GM19240 (cell line): ENCODE results near the gene ESPN.

Experiments used
- DNase-seq: peaks from one replicate; pipeline ENCODE4 v3.0.0; 2011; ENCODE audit warnings: low spot score; ENCODE audit not compliant: insufficient read length

ESPN gene

GRCh38 chr1:6495540-6496364 is 71.2 kb downstream of the ESPN start:
- no peak for DNase-seq

GRCh38 chr1:6496365-6496721 is 71.8 kb downstream of the ESPN start:
- DNase-seq, result no peak

DNA sequence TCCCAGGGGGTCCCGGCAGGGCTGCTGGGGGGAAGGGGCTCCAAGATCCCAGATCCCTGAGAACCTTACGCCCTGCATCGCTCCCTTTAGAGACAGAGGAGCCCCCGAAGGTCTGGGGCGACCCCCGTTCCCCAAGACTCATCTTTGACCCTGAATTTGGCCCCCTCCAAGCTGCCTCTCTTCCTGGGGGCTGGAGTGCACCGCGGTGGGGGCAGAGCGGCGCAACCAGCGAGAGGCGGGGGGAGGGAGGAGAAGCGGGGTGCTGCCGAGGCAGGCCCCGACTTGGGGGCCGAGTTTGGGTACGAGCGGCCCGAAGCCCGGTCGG is 72.3 kb downstream of the ESPN start:
- no peak for DNase-seq

- DNase-seq, result no peak
Observed at GRCh38 chr1:6497215-6497866, 72.8 kb downstream of the ESPN start.

DNA sequence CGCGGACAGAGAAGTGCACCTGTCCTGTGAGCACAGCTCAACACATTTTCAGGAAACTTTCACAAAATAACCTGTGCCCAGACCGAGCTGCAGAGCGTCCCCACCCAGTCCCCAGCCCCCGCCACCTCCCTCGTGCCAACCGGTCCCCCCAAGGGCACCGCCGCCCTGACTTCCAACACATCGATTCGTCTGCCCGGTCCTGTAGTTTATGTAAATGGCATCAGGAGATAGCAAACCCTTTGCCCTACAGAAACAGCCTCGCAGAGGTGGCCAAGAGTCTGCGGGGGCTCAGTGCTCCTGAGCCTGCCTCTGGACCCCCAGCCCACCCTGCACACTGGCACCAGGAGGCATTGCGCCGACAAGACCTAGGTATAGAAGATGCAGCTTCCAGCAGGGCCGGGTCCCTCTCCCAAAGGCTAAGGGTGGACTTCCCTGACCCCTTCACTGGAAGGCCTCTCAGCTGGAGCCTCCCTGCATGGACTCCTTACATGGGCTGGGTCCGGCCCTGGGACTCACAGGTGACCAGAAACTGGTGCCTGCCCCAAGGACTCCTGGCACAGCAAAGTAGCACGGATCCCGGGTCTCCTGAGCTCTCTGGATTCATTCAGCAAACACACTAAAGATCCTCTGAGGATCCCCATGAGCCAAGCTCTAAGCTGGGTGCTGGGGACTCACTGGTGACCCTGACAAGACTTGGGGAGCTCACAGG is 73.4 kb downstream of the ESPN start:
- DNase-seq, result no peak

DNA sequence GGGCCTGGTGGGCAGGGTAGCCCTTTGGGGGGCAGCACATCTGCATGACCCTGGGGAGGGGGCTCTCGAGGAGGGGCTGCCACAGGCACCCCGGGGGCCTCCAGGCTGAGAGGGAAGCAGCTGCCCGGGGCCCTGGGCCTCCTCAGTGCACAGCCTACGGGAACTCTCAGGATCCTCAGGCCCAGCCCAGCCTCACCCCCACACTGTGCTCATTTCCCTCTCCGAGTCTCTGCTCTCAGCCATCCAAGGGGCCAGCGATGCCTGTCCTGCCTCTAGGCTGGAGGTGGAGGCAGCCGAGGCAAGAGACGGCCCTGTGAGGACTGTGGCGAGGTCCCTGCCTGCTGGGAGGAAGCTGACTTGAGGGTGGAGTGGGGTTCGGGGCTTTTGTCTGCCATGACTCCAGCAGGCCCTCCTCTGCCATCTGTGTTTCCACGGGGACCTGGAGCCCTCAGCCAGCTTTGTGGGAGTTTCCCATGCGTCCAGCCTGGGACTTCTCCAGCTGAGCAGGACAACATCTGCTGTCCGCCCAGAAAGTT is 74.1 kb downstream of the ESPN start:
- DNase-seq, result no peak

DNA sequence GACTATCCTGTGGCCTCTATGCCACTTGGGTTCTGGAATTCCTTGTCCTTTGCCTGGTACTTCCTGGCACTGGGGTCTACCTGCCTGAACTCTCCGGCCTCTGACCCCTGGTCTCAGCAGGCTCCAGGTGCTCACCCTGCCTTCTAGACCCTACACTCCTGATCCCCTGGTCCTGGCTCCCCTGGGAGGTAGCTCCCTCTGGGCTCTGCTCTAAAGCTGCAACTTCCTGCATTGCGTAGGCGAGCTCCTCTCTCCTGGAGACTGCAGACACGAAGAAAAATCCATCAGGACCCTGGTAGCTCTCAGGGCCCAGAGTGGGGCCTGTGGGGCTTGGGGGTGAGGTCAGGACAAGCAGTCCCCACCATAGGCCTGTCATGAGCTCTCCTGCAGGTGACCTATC is 74.7 kb downstream of the ESPN start:
- DNase-seq, result no peak

- no peak for DNase-seq
Observed at GRCh38 chr1:6500544-6501278, 76.1 kb downstream of the ESPN start.

DNA sequence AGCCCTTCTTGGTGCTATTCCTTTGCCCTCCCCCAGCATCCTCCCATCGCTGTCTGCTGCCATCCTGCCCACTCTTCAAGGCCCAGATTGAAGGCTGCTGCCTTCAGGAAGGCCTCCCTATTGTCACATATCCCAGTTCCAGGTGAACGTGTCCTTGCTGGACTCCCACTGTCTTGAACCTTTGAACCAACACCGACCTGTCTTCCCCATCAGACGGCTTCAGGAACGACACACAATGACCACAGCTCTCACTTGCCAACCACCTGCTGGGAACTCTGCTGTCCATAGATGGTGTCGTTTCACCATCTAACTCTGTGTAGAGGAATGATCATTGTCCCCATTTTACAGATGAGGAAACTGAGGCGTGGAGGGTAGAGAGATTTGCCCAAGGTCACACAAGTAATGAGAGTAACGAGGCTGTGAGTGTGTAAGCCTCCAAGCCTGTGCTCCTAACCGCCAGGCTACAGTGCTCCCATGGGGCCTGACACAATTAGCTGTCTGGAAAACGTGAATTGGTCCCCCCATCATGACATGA is 76.8 kb downstream of the ESPN start:
- DNase-seq, result no peak

DNA sequence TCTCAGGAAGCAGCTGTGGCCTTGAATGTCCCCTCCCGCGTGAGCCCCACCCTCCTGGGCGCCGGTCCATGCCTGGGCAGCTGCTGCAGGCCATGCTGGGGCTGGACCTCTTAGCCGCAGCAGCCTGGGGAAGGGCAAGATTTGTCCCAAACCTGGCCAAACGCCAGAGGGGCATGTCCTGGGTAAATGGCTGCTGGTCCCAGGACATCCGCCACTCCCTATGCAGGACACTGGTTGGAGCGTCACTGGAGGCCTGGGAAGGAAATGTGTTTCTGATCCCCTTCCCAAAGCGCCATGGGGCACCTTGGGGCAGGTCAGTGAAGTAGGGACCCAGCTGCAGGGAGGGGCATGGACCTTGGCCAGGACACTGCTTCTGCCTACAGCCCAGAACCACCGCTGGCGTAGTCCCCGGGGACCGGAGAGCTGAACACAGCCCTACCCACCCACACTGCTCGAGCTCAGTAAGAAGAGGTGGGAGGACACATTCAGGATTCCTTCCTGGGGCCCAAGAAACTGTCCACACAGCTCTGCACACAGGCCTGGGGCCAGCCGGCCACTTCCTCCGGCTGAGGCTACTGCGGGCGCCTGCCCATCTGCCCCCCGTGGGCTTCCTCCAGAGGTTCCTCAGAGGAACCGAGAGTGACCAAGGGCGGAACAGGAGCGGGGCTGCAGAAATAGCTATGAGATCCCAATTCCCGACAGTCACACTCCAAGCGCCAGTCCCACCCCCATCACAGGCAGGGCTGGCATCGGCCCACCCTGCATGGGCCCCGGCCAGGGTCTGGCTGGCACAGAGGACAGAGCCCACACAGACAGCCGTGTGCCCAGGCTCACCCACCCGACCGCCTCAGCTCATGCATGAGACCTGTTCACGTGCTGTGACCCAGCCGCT is 77.7 kb downstream of the ESPN start:
- DNase-seq, result no peak

DNA sequence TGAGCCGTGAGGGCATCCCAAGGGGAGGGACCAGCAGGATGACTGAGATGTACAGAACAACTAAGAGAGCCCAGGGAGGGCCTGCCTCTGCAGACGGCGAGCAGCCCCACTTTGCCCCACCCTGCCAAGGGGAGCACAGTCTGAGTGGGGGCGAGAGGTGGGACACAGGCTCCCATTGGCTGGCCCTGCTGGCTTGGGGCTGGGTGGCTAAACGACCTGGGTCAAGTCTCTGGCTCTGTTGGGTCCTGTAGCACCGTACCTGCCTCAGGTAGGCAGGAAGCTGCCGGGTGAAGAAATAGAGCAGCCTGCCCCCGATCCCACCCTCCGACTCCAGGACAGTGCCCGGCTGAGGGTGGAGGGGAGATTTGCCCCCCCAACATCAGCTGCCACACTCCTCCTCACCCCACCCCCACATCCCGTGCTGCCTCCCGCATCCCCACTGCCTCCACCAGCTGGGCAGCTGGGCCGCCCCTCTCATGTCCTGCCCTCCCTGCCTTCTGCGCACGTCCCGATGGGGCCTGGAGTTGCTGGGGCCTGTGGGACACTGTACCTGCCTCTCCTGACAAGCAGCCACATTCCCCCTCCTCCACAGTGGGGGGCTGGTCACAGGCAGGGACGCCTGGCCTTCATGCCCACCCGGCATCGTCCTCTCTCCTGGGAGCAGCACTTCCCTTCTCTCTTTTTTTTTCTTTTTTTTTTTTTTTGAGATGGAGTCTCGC is 79.5 kb downstream of the ESPN start:
- no peak for DNase-seq

DNA sequence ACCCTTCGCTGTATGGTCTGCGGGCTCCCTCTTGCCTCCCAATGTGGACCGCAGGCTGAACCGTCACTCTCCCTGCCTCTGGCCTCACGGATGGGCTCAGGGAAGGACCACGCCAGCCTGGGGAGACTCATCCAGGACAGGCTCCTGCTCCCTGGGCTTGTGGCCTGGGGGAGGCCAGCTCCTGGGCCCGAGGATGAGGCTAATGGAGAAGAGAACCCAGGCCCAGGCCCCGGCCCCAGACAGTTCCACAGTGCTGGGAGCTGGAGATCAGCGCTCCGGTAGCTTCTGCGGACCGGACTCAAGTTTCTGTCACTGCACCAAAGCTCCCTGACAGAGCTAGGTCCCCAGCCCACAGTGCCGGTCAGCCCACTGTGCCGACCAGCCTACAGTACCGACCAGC is 80.3 kb downstream of the ESPN start:
- DNase-seq, result no peak

- DNase-seq, result no peak
Observed at GRCh38 chr1:6505367-6506209, 81.0 kb downstream of the ESPN start.

DNA sequence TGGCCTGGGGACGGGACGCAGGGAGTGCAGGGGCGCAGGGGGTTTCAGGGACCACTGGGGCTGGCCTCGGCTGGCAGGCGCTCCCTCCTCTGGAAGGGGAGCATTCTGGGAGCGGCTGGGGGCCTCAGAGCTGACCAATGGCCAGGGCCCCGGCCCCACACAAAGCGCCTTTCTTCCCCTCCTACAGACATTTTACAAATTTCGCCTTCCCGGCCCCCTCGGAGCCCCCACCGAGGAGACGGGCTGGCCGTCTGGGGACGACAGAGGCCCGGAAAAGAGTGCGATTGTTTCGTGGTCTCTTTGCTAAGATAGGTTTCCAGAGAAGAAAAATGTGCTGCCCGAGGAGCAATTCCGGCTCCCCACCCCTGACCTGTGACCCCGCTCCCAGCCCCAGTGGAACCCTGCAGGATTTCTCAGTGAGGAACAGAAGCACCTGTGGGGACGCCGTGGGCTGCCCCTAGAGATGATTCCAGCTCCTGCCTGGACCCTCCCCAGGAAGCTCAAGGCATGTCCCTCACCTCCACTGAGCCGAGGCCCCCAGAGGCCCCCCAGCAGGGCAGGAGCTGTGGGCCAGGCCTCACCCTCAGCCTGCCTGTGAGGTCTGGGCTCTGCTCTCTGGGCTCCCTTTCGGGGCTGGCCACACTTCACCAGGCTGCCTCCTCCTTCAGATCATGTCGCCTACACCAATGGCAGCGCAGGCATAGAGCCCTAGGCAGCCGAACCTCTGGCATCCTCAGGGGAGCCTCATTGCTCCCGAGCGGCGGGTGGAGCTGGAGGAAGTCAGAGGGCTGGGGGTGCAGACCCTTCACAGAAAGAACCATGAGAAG is 81.8 kb downstream of the ESPN start:
- DNase-seq, result no peak

GRCh38 chr1:6507037-6507428 is 82.5 kb downstream of the ESPN start:
- no peak for DNase-seq

- no peak for DNase-seq
Observed at GRCh38 chr1:6507461-6507911, 82.9 kb downstream of the ESPN start.

DNA sequence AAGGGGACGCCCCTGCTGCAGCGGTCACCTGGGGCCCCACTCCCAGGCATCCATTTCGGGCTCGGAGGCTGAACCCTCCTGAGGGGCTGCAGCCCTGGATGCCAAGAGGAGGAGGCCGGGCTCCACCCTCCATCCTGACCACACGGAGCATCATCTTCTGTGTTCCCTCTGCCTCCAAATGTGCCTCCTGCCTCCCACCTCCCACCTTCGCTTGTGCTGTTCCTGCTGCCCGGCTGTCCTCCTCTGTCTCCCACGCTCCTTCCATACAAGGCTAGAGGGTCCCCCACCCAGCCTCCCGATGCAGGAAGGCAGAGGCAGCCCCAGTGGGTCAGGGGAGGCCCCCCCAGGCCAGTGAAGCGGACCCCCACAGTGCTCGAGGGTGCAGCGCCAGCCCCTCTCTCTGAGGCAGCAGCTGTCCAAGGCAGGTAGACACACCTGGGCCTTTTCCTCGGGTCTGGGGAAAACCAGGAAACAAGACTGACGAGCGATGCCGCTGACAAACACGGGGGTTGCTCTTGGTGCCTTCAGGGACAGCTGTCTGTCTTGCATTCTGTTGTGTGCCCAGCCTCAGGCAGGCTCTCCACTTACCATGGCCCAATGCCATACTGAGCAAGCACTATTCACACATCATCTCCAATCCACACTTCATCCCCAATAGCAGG is 83.7 kb downstream of the ESPN start:
- no peak for DNase-seq
